Measurements from ENCODE around the gene MRPL12. TPM values are rescaled to one million over a fixed set of nuclear protein-coding genes. Genes with fewer than 3 reads are reported as not detected.

The MRPL12 gene
- total and polyA plus RNA-seq, 2 of the 13 experiments (the other 11 are each of a cell fraction or from before 2014, with no cell fraction given): 39.1 to 94.1 TPM

DNA sequence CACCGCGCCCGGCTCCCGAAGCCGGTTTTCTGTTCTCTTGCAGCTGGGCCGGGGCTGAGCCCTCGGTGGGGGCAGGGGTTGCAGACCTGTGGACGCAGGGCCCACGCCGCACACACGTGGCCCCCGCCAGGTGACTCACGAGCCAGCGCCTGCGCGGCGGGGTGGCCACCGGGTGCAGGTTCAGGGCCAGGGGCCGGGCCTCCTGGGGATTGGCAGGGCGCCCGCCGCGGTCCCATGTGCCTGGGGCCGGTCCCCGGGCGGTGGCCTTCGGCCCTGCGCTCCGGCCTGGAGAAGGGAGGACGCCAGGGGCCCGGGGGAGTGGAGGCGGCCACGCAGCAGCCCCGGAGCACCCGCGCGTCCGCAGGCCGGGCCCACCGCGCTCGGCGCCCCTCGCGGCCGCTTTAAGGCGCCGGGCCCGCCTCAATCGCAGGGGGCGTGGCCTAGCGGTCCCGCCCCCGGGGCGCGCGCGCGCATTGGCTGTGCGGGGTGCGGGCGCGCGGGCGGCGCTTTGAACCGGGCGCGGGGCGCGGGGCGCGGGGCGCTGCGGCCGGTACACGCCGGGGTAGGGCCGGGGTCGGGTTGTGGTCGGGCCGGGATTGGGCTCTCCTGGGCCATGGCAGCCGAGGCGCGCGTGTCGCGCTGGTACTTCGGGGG is 8.8 kb downstream of the MRPL12 start, which contains the start of gene SLC25A10 (continued):
- peak; percentile 93; the same call in 1 of the 2 replicates for TF ChIP-seq ZBTB8A (CRISPR knock-in tag; IDR thresholded peaks at IDR 0.05; ENCODE audit: borderline replicate concordance, low read depth)
- peak; percentile 99 for TF ChIP-seq ZNF235 (CRISPR knock-in tag; IDR thresholded peaks at IDR 0.05; ENCODE audit: borderline replicate concordance)
- TF ChIP-seq KDM1A (CRISPR knock-in tag; IDR thresholded peaks at IDR 0.05): peak; percentile 58; the same call in 1 of the 2 replicates
- peak; percentile 65; the same call in 1 of the 2 replicates for TF ChIP-seq TAF1 (CRISPR knock-in tag; IDR thresholded peaks at IDR 0.05)
- peak; percentile 82 for TF ChIP-seq GATAD1 (CRISPR knock-in tag; IDR thresholded peaks at IDR 0.05)
- peak; percentile 98 for TF ChIP-seq ZNF264 (CRISPR knock-in tag; IDR thresholded peaks at IDR 0.05)
- TF ChIP-seq HOXA7 (CRISPR knock-in tag; IDR thresholded peaks at IDR 0.05): 0 out of 2 replicates have a peak, but pooled peaks have one; percentile 12
- TF ChIP-seq ZNF468 (CRISPR knock-in tag; IDR thresholded peaks at IDR 0.05): peak; percentile 92; the same call in 1 of the 2 replicates
- peak; percentile 94 for TF ChIP-seq ZNF782 (CRISPR knock-in tag; IDR thresholded peaks at IDR 0.05; ENCODE audit: borderline replicate concordance)
- TF ChIP-seq ZNF460 (CRISPR knock-in tag; IDR thresholded peaks at IDR 0.05; ENCODE audit: borderline replicate concordance): peak; percentile 88; the same call in 1 of the 2 replicates
- TF ChIP-seq, protein P1, sequence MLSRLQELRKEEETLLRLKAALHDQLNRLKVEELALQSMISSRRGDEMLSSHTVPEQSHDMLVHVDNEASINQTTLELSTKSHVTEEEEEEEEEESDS (CRISPR knock-in tag; IDR thresholded peaks at IDR 0.05; ENCODE audit: borderline replicate concordance): peak; percentile 95; the same call in 1 of the 2 replicates
- TF ChIP-seq, protein P2, sequence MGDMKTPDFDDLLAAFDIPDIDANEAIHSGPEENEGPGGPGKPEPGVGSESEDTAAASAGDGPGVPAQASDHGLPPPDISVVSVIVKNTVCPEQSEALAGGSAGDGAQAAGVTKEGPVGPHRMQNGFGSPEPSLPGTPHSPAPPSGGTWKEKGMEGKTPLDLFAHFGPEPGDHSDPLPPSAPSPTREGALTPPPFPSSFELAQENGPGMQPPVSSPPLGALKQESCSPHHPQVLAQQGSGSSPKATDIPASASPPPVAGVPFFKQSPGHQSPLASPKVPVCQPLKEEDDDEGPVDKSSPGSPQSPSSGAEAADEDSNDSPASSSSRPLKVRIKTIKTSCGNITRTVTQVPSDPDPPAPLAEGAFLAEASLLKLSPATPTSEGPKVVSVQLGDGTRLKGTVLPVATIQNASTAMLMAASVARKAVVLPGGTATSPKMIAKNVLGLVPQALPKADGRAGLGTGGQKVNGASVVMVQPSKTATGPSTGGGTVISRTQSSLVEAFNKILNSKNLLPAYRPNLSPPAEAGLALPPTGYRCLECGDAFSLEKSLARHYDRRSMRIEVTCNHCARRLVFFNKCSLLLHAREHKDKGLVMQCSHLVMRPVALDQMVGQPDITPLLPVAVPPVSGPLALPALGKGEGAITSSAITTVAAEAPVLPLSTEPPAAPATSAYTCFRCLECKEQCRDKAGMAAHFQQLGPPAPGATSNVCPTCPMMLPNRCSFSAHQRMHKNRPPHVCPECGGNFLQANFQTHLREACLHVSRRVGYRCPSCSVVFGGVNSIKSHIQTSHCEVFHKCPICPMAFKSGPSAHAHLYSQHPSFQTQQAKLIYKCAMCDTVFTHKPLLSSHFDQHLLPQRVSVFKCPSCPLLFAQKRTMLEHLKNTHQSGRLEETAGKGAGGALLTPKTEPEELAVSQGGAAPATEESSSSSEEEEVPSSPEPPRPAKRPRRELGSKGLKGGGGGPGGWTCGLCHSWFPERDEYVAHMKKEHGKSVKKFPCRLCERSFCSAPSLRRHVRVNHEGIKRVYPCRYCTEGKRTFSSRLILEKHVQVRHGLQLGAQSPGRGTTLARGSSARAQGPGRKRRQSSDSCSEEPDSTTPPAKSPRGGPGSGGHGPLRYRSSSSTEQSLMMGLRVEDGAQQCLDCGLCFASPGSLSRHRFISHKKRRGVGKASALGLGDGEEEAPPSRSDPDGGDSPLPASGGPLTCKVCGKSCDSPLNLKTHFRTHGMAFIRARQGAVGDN (CRISPR knock-in tag; IDR thresholded peaks at IDR 0.05): peak; percentile 95
- TF ChIP-seq ZMYM2 (CRISPR knock-in tag; IDR thresholded peaks at IDR 0.05): no peak
- TF ChIP-seq, protein P3, sequence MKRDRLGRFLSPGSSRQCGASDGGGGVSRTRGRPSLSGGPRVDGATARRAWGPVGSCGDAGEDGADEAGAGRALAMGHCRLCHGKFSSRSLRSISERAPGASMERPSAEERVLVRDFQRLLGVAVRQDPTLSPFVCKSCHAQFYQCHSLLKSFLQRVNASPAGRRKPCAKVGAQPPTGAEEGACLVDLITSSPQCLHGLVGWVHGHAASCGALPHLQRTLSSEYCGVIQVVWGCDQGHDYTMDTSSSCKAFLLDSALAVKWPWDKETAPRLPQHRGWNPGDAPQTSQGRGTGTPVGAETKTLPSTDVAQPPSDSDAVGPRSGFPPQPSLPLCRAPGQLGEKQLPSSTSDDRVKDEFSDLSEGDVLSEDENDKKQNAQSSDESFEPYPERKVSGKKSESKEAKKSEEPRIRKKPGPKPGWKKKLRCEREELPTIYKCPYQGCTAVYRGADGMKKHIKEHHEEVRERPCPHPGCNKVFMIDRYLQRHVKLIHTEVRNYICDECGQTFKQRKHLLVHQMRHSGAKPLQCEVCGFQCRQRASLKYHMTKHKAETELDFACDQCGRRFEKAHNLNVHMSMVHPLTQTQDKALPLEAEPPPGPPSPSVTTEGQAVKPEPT (CRISPR knock-in tag; IDR thresholded peaks at IDR 0.05; ENCODE audit: low read depth): peak; percentile 97
- TF ChIP-seq, protein P4, sequence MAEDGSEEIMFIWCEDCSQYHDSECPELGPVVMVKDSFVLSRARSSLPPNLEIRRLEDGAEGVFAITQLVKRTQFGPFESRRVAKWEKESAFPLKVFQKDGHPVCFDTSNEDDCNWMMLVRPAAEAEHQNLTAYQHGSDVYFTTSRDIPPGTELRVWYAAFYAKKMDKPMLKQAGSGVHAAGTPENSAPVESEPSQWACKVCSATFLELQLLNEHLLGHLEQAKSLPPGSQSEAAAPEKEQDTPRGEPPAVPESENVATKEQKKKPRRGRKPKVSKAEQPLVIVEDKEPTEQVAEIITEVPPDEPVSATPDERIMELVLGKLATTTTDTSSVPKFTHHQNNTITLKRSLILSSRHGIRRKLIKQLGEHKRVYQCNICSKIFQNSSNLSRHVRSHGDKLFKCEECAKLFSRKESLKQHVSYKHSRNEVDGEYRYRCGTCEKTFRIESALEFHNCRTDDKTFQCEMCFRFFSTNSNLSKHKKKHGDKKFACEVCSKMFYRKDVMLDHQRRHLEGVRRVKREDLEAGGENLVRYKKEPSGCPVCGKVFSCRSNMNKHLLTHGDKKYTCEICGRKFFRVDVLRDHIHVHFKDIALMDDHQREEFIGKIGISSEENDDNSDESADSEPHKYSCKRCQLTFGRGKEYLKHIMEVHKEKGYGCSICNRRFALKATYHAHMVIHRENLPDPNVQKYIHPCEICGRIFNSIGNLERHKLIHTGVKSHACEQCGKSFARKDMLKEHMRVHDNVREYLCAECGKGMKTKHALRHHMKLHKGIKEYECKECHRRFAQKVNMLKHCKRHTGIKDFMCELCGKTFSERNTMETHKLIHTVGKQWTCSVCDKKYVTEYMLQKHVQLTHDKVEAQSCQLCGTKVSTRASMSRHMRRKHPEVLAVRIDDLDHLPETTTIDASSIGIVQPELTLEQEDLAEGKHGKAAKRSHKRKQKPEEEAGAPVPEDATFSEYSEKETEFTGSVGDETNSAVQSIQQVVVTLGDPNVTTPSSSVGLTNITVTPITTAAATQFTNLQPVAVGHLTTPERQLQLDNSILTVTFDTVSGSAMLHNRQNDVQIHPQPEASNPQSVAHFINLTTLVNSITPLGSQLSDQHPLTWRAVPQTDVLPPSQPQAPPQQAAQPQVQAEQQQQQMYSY (CRISPR knock-in tag; IDR thresholded peaks at IDR 0.05): peak; percentile 65; the same call in 1 of the 2 replicates
- peak; percentile 75 for TF ChIP-seq TBL1XR1 (IDR thresholded peaks at IDR 0.05; ENCODE audit: borderline replicate concordance, low read length, partially characterized antibody)
- peak; percentile 89 for TF ChIP-seq ZBTB7B (CRISPR knock-in tag; IDR thresholded peaks at IDR 0.05)
- TF ChIP-seq NFE2L1 (CRISPR knock-in tag; IDR thresholded peaks at IDR 0.05; ENCODE audit: borderline replicate concordance): peak; percentile 93; the same call in 1 of the 2 replicates
- peak; percentile 26; the same call in 1 of the 2 replicates for TF ChIP-seq ZNF790 (CRISPR knock-in tag; IDR thresholded peaks at IDR 0.05; ENCODE audit: borderline replicate concordance)

Data from HepG2 (cell line).